Prostate gland (tissue), 2 donors: Measurements from ENCODE around the gene CCT7. TPM values are rescaled to one million over a fixed set of nuclear protein-coding genes. Genes with fewer than 3 reads are reported as not detected.

ENCODE experiments used
- DNase-seq: peaks from one replicate; pipeline ENCODE4 v3.0.0-alpha.2; 2019; ENCODE audit warnings: low spot score
- H3K27ac ChIP-seq, 2 donors: fragments of 200-600 bp; sonication (generic); 2 replicates each; pipeline ENCODE4 v1.5.1; 2017 to 2019
- H3K27me3 ChIP-seq: fragments of 200-600 bp; sonication (generic); replicated peaks from 2 replicates; pipeline ENCODE4 v1.5.1; 2019; ENCODE audit not compliant: insufficient read depth
- H3K36me3 ChIP-seq, 2 donors: fragments of 200-600 bp; sonication (generic); 1 replicate in 1 of 2; 2 replicates in 1 of 2; pipeline versions ENCODE4 v1.5.1 to v1.8.1; 2017 to 2019
- H3K4me1 ChIP-seq: fragments of 200-600 bp; sonication (generic); replicated peaks from 2 replicates; pipeline ENCODE4 v1.5.1; 2019
- H3K4me3 ChIP-seq, 2 donors: fragments of 200-600 bp; sonication (generic); 2 replicates each; pipeline ENCODE4 v1.5.1; 2017 to 2019
- H3K9me3 ChIP-seq: fragments of 200-600 bp; sonication (generic); 2 replicates; pipeline ENCODE4 v1.5.1; 2017
- POLR2A ChIP-seq: fragments of 450-650 bp; IDR thresholded peaks from one replicate; pipeline ENCODE4 v1.6.1; 2016; ENCODE audit warnings: antibody characterized with exemption, mild to moderate bottlenecking
- POLR2AphosphoS5 ChIP-seq: sonication (generic); formaldehyde crosslinking; IDR thresholded peaks from one replicate; pipeline ENCODE4 v1.6.1; 2017; ENCODE audit warnings: antibody characterized with exemption
- WGBS: methylation state at CpG from one replicate; pipeline ENCODE4 v1.1.5; 2018; 5-methylcytosine and 5-hydroxymethylcytosine counted together
- intact Hi-C: fragments of 100-400 bp; cut with DNase I; formaldehyde crosslinking; loops from one replicate; pipeline ENCODE4 v1.14.2; 2022
- total RNA-seq, 2 donors: library from RNA; depleted of rRNA; stranded (reverse); fragments of >200 nt; gene quantifications; one replicate each; pipeline ENCODE4 v1.1.0, GENCODE V29; 2016
- TF ChIP-seq, protein P1 (sequence below), 4 experiments: fragments of 200-600 bp in 2 of 4; fragments of 450-650 bp in 2 of 4; sonication (generic) in 2 of 4; IDR thresholded peaks; 1 replicate in 3 of 4; 2 replicates in 1 of 4; pipeline ENCODE4 v1.5.1; 2016 to 2019; ENCODE audit warnings: antibody characterized with exemption in 4 of 4, mild to moderate bottlenecking in 2 of 4, moderate library complexity in 2 of 4

Gene CCT7
- total RNA-seq, 2 donors from 2014 or later: 206 to 242 TPM

- DNase-seq: no peak
- H3K4me3 ChIP-seq: no peak overlapping the region
- H3K27ac ChIP-seq: no peak overlapping the region
- intact Hi-C loops: no loop called here
- H3K9me3 ChIP-seq: no peaks in the 10 kb centered on the region
- H3K4me1 ChIP-seq: no peaks in the 10 kb centered on the region
- no peak for TF ChIP-seq POLR2AphosphoS5
- TF ChIP-seq, protein P1, sequence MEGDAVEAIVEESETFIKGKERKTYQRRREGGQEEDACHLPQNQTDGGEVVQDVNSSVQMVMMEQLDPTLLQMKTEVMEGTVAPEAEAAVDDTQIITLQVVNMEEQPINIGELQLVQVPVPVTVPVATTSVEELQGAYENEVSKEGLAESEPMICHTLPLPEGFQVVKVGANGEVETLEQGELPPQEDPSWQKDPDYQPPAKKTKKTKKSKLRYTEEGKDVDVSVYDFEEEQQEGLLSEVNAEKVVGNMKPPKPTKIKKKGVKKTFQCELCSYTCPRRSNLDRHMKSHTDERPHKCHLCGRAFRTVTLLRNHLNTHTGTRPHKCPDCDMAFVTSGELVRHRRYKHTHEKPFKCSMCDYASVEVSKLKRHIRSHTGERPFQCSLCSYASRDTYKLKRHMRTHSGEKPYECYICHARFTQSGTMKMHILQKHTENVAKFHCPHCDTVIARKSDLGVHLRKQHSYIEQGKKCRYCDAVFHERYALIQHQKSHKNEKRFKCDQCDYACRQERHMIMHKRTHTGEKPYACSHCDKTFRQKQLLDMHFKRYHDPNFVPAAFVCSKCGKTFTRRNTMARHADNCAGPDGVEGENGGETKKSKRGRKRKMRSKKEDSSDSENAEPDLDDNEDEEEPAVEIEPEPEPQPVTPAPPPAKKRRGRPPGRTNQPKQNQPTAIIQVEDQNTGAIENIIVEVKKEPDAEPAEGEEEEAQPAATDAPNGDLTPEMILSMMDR (IDR thresholded peaks at IDR 0.05): no peak
- H3K36me3 ChIP-seq: no peaks in the 10 kb centered on the region
- H3K27me3 ChIP-seq: peaks cover 16% of the 10 kb centered on the region
Observed at GRCh38 chr2:73289304-73289703, 55.2 kb downstream of the CCT7 start.

DNA sequence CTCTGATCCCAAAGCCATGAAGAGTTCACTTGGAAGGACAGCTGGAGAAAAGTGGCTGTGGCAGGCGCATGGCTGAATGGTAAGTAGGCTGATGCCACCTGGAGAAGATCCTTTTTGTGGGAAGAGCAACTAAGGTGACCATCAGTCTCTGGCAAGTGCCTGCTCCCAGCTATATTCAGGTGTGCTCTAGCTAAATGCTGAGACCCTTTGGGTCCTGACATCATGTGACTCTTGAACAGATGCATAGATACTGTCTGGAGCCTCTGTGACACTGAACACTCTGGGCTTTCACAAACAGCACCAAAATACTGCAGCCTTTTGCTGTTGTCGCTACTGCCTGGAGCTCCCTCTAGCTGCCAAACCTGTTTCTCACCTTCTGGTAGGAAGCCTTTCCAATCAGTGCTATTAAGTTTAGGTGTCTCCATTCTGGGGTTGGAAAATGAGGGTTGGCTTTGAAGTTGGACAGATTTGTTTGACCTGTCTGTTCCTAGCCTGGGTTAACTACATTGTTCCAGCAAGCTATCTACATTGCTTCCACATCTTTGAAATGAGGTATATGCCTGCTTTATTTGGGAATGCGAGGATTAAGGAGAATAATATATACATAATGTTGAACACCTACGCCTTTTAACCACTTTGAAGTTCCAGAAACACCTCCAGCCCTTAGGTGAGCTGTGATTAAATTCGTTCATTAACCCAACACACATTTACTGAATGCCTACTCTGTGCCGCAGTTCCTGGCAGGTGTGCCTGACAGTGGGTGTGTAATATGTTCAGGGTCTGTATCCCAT, 56.1 kb downstream of the CCT7 start:
- H3K27ac ChIP-seq: no peak overlapping the region
- intact Hi-C loops: no loop called here
- H3K4me3 ChIP-seq: no peak overlapping the region
- H3K27me3 ChIP-seq: peaks cover 23% of the 10 kb centered on the region
- 62% methylated on average over 6 of the region's 6 CpGs for WGBS
- DNase-seq: no peak
- no peaks in the 10 kb centered on the region for H3K4me1 ChIP-seq
- H3K36me3 ChIP-seq: no peaks in the 10 kb centered on the region
- TF ChIP-seq POLR2A: no peak
- TF ChIP-seq, protein P1 (IDR thresholded peaks at IDR 0.05): peak in 1 of 4 experiments; percentile 34
- no peaks in the 10 kb centered on the region for H3K9me3 ChIP-seq

GRCh38 chr2:73291093-73291460, 57.0 kb downstream of the CCT7 start:
- Histone ChIP-seq H3K4me3 (peak overlapping the region in 1 of 2 donors; percentile 15), H3K4me1 (no peaks in the 10 kb centered on the region), H3K36me3 (no peaks in the 10 kb centered on the region), H3K27me3 (peaks cover 28% of the 10 kb centered on the region), H3K27ac (no peak overlapping the region), H3K9me3 (no peaks in the 10 kb centered on the region)
- TF ChIP-seq, protein P1 (IDR thresholded peaks at IDR 0.05): no peak
- TF ChIP-seq POLR2AphosphoS5 (no peak), POLR2A (no peak)
- intact Hi-C loops: no loop called here
- DNase-seq: no peak
- WGBS: 4% methylated on average over 27 of the region's 34 CpGs

DNA sequence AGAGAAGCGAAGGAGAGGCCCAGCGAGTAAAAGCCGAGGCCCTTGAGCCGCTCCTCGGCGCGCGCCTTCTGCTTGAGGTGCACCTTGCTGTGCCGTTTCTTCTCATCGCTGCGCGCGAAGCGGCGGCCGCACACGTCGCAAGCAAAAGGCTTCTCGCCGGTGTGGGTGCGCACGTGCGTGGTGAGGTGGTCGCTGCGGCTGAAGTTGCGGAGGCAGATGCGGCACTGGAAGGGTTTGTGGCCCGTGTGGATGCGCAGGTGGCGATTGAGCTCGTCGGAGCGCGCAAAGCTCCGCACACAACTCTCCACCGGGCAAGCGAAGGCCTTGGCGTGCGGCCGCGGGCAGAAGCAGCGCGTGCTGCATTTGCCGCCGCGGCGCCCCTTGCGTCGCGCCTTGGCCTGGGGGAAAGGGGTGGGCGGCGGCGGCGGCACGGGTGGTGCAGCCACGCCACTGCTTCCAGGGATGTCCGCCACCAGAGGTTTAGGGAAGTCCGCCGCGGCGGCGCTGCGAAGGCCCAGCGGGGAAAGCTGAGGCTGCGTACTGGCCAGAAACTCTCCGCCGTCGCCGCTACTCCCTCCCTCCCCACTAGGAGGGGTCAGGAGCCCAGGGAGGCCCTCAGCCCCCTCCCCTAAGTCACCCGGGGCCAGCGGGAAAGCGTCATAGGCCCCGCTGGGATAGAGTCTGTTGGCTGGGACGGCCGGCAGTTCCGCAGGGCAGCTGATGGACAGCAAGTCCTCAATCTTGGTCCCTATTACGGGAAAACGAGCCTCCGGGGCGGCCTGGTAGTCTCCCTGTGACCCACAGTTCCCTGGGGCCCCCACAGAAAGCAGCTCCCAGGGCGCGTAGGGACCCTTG, 57.6 kb downstream of the CCT7 start:
- Histone ChIP-seq H3K4me3 (peak overlapping the region in 1 of 2 donors; percentile 15), H3K4me1 (no peaks in the 10 kb centered on the region), H3K9me3 (no peaks in the 10 kb centered on the region), H3K27ac (no peak overlapping the region), H3K36me3 (no peaks in the 10 kb centered on the region), H3K27me3 (peaks cover 28% of the 10 kb centered on the region)
- intact Hi-C loops: no loop called here
- TF ChIP-seq POLR2A: no peak
- TF ChIP-seq, protein P1 (IDR thresholded peaks at IDR 0.05): no peak
- no peak for TF ChIP-seq POLR2AphosphoS5
- no peak for DNase-seq
- WGBS: 2% methylated on average over 68 of the region's 82 CpGs
